OCI-LY7 (cell line): ENCODE measurements around the gene KLHL17.

Experiments
- EZH2phosphoT487 ChIP-seq: fragments of 200-600 bp; sonication (generic); IDR thresholded peaks from 2 replicates; pipeline ENCODE4 v1.6.1; 2018; ENCODE audit warnings: low read depth, borderline replicate concordance, mild to moderate bottlenecking, mixed run types, antibody characterized with exemption, low read length, moderate library complexity, mixed read lengths
- TF ChIP-seq, protein P1 (sequence below): fragments of 200-600 bp; sonication (generic); conservative IDR thresholded peaks from 2 replicates; pipeline ENCODE4 v1.5.1; 2014; ENCODE audit warnings: mild to moderate bottlenecking, antibody characterized with exemption, low read length, moderate library complexity, mixed read lengths

DNA sequence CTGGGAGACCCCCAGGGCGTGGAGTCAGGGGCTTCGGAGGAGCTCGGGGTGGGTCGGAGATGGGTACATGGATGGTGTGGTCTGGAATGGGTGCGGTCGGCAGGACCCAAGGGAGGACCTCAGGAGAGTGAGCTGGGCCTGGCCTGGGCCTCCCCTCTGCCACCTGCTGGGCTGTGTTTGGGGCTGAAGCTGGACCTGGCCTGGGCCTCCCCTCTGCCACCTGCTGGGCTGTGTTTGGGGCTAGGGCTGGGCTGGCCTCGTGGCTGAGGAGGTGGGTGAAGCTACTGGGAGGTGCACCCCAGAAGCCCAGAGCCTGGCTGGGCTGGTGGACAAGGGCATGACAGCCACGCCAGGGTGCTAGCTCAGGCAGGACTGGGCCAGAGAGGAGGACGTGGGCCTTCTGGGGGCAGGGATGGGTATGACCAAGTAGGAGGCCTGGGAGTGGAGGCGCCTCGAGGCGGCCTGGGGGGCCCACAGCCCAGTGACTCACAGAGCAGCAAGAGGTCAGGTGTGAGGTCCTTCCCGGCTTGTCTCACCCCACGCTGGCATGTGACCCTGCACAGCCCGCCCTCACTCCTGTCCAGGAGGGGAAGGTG lies 22.2 kb upstream of the KLHL17 start:
- TF ChIP-seq, protein P1, sequence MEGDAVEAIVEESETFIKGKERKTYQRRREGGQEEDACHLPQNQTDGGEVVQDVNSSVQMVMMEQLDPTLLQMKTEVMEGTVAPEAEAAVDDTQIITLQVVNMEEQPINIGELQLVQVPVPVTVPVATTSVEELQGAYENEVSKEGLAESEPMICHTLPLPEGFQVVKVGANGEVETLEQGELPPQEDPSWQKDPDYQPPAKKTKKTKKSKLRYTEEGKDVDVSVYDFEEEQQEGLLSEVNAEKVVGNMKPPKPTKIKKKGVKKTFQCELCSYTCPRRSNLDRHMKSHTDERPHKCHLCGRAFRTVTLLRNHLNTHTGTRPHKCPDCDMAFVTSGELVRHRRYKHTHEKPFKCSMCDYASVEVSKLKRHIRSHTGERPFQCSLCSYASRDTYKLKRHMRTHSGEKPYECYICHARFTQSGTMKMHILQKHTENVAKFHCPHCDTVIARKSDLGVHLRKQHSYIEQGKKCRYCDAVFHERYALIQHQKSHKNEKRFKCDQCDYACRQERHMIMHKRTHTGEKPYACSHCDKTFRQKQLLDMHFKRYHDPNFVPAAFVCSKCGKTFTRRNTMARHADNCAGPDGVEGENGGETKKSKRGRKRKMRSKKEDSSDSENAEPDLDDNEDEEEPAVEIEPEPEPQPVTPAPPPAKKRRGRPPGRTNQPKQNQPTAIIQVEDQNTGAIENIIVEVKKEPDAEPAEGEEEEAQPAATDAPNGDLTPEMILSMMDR = no peak
- no peak for TF ChIP-seq EZH2phosphoT487
